ENCODE data around the gene SLC39A11.

GRCh38 chr17:73025041-73025560 lies 67.4 kb downstream of the SLC39A11 start:
- TF ChIP-seq CTCF (IDR thresholded peaks at IDR 0.05) (no peak), POLR2AphosphoS5 (IDR thresholded peaks at IDR 0.05; ENCODE audit: low read depth, low read length) (no peak), SIN3A (IDR thresholded peaks at IDR 0.05; ENCODE audit: borderline replicate concordance, insufficient read depth, low read depth, low read length) (no peak), REST (IDR thresholded peaks at IDR 0.05; ENCODE audit: insufficient read depth in 1 of 2, low read depth in 2 of 2, low read length in 1 of 2) (no peak)

Data from Panc1 (cell line).